Measurements from ENCODE around the gene DCAF11.

Gene DCAF11

GRCh38 chr14:24122898-24123297 lies 8.3 kb downstream of the DCAF11 start:
- DNase-seq, result no peak

GRCh38 chr14:24123424-24124417 lies 9.1 kb downstream of the DCAF11 start:
- DNase-seq, result no peak

- no peak for DNase-seq
These were observed 12.4 kb downstream of the DCAF11 start for GRCh38 chr14:24126939-24127338.

GRCh38 chr14:24127673-24128072 lies 13.1 kb downstream of the DCAF11 start:
- DNase-seq, result no peak

DNA sequence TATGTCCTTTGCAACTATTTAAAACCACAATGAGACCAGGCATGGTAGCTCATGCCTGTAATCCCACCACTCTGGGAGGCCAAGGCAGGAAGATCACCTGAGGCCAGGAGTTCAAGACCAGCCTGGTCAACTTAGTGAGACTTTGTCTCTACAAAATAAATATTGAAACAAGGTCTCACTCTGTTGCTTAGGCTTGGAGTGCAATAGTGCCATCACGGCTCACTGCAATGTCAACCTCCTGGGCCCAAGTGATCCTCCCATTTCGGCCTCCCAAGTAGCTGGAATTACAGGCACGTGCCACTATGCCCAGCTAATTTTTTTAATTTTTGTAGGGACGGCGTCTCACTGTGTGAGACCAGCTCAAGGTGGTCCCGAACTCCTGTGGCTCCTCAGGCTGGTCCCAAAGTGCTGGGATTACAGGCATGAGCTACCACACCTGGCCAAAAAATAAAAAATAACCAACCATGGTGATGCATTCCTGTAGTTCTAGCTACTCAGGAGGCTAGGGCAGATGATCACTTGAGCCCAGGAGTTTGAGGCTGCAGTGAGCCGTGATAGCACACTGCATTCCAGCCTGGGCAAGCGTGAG lies 14.9 kb downstream of the DCAF11 start:
- no peak for DNase-seq

DNA sequence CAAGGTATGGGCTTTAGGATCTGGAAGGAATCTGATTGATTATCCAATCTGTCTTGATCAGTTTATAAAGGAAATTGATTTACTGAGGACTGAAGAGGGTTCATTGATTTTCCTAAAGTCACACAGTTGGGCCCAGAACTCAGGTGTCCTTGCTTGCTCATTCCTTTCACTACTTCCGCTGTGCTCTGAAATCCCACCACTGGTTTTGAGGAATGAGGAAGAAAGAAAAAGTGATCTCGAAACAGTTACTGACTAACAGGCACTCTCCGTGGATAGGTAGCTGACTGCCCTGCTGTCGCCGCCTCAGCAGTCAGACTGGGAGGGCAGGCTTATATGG lies 15.8 kb downstream of the DCAF11 start, which contains the start of gene FITM1:
Gene FITM1 (plus strand): TSS at position 280 of the 337 bp plus-strand sequence. CDS start 905 bp downstream, outside the sequence.
- no peak for DNase-seq

GRCh38 chr14:24130717-24131548 lies 16.4 kb downstream of the DCAF11 start:
- DNase-seq, result peak; percentile 85

GRCh38 chr14:24131549-24131966 lies 17.0 kb downstream of the DCAF11 start:
- DNase-seq, result no peak

DNA sequence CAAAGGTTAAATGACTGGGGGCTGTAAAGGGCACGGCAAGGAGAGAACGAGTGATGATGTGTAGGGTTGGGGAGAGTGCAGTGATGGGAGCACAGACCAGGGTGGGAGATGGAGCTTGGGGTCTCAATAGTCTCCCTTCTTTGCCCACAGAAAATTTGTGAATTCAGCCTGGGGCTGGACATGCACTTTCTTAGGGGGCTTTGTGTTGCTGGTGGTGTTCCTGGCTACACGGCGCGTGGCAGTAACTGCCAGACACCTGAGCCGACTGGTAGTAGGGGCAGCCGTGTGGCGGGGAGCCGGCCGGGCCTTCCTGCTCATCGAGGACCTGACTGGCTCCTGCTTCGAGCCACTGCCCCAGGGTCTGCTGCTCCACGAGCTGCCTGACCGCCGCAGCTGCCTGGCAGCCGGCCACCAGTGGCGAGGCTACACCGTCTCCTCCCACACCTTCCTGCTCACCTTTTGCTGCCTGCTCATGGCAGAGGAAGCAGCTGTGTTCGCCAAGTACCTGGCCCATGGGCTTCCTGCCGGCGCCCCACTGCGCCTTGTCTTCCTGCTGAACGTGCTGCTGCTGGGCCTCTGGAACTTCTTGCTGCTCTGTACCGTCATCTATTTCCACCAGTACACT lies 17.6 kb downstream of the DCAF11 start:
- DNase-seq, result no peak

GRCh38 chr14:24132976-24133375 lies 18.4 kb downstream of the DCAF11 start:
- no peak for DNase-seq

- no peak for DNase-seq
These were observed 19.2 kb downstream of the DCAF11 start for GRCh38 chr14:24133735-24134134.

- no peak for DNase-seq
These were observed 20.9 kb downstream of the DCAF11 start for GRCh38 chr14:24135584-24135833.

DNA sequence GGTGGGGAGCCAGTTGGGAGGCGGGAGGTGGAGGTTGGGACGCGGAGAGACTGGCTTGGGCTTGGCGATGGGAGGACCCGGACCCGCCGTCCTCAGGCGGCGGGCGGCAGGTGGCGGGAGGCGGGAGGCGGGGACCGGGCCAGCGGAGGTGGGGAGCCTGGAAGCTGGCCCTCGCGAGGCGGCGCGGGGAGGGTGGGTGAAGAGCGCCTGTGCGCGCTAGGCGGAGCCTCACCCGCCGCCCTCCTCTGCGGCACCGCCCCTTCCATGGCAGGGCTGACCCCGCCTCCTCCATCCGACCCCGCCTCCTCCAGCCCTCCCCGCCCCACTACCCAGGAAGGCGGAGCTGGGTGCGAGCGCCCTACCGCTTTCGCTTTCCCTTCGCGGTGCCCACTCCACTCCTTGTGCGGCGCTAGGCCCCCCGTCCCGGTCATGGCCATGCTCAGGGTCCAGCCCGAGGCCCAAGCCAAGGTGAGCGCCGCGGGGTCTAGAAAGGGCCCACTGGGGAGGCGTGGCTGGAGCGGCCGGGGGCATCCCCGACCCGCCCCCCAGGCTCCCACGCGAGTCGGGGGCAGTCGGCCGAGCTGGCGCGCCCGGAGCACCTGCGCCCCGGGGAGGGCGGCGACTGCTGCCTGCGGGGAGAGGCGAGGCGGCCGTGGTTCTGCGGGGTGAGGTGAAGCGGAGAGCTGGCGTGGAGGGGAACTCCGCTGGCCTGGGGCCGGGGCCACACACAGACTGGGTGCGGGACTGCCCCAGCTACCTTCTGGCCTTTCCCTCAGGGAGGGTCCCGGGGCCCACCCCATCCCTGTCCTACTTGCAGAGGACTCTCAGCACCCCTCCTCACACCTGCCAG lies 21.5 kb downstream of the DCAF11 start, which contains the start of gene PSME1:
Gene PSME1 (plus strand): TSS at position 361 of the 850 bp plus-strand sequence. CDS start 69 bp downstream, at position 430.
- DNase-seq, result peak; percentile 95

GRCh38 chr14:24136684-24137528 lies 22.3 kb downstream of the DCAF11 start:
- no peak for DNase-seq

DNA sequence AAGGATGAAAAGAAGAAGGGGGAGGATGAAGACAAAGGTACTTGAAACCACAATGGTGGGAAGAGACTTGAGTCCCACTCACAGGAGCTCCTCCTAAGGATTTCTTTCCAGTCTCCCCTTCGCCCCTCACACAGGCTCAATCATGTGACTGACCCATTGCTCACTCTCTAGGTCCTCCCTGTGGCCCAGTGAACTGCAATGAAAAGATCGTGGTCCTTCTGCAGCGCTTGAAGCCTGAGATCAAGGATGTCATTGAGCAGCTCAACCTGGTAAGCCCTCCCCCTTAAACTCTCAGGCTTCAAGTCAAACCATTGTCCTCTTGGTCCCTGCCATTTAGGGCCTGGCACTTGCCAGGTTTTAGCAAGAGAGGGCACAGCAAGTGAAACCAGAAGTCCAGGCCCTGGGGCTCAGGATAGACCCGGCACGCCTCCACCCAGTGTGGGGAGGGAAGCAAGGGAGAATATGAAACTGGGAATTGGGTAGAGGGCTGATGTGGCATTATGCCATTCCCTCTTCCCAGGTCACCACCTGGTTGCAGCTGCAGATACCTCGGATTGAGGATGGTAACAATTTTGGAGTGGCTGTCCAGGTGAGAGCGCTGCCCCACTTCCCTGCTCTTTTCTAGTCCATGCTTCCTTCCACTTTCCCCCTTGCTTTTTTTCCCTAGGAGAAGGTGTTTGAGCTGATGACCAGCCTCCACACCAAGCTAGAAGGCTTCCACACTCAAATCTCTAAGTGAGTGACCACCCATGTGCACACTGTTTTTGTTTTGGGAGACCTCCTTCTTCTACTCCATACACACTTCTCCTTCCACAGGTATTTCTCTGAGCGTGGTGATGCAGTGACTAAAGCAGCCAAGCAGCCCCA lies 23.2 kb downstream of the DCAF11 start:
- DNase-seq, result no peak

GRCh38 chr14:24138396-24139271 lies 24.1 kb downstream of the DCAF11 start:
- no peak for DNase-seq

GRCh38 chr14:24139272-24139934 lies 24.8 kb downstream of the DCAF11 start:
- DNase-seq, result no peak
